NCI-H510A treated with DMSO at 0.1 percent for 48 hours (cell line): Measurements from ENCODE around the gene CAPZB.

Source experiments
- DNase-seq: peaks from one replicate; lab custom pipeline; 2025; lab: John Stamatoyannopoulos, UW

CAPZB gene

DNA sequence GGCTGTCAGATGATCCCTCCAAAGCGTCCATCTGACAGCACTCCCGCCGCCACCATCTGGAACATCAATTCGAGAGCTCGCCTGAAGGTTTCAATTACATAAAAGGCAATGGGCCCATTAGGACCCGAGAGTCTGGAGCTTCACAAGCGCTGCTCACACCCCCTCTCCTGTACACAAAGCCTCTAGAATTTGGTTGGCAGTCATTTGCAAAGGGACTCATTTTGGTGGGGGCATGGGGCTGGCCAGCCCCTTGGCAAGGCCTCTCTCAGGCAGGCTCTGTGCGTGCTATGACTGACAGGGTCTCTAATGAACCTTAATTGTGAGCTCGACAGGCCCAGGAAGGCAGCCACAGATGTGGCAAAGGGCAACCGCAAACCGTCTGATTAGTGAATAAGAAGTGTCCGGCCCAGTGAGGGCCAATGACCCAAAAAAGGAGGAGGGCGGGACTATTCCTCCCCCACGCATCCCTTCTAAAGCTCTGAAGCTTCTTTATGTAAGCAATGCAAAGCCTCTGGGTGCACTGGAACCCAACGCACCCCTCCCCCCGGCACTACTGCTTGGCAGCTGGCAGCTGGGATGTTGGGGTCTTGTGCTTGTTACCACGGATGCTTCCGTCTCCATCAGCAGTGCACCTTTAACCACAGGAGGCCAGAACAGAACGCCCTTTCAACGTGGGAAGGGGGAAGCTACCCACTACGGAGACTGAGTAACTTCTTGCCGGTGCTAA, 79.4 kb downstream of the CAPZB start:
- DNase-seq = peak; percentile 95

DNA sequence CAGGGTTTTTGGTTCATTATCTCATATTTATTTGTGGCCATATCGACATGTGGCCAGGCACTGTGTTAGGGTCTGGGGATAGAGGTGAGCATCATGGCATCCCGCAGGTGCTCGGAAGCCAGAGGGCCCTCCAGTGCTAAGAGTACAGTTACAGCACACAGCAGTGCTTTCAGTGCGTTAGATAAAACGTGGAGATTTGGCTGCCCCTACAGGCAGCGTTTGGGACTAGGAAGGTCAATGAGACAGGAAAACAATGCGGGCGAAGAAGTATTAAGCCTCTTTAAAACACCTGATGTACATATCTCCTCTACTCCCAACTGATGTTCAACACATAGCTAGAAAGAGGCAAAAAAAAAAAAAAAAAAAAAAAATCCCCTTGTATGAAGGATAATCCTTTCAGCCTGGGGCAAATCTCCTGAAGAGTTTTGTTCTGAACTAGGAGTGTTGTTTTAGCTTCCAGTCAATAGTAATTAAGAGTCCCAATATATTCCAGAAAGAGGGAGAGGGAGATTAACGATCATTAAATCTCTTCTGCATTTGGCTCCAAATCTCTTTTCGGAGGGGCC, 80.1 kb downstream of the CAPZB start:
- DNase-seq = peak; percentile 93

DNA sequence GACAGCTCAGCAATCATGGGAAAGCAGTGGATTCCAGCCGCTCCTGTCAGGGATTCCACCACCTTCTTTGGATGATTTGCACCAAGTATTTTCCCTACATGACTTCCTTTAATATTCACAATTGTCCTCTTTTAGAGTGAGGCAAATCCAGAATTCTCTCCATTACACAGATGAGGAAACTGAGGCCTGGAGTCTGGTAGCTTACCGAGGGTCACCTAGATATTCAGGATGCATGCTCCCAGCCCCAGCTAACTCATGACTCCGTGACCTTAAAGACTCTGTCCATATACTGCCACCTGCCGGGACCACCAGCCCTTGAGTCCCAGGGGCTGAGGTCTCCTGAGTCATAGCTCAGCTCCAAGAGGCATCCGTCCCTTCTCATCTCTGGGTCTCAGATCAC, 80.6 kb downstream of the CAPZB start:
- no peak for DNase-seq

DNA sequence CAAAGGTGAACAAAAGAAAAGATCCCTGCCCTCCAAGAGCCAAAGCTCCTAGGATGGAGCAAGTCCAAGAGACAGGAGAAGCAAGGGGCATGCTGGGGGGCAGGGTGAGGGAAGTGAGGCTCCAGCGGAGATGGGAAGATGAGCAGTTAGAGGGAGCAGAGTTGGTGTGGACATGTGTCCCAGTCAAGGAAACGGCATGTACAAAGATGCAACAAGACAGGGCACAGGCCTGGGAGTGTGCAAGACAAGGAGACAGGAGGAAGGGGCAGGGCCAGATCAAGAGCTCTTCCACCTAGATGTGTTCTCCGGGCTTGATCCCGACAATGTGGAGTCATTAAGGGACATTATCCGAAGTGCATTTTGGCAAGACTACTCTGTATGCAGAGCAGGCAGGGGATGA, 82.1 kb downstream of the CAPZB start:
- no peak for DNase-seq

DNA sequence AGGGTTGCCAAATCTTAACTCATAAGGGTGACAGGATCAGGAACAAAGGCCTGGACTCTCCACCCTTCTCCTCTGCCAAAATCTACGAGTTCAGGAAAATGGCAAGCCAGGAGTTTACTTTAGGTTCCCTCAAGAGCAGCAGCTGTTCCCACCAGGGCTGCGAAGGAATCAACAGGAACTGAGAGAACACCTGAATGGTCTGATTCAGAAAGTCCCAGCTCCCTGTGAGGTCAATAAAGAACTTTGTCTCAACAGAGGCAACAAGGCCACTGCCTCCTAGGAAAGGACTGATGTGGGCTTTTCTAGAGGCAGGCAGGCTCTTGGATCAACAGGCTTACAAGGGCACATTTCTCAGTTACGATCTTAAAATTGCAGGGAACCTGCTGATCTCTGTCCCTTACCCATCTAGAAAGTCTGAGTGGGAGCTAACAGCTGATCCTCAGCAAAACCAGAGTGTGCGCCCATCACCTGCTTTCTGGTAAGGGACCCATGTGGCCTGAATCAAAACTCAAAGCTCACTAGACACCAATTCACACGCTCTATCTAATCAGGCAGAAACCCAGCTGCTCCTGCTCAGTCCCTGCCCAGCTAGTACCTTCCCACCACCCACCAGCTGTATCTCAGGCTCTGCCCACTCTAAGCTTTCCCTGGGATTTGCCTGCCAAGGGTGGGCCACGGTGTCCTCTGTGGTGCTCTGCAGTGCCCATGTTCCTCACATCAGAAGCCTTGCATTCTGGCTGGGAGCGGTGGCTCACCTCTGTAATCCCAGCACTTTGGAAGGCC, 83.1 kb downstream of the CAPZB start:
- no peak for DNase-seq

DNA sequence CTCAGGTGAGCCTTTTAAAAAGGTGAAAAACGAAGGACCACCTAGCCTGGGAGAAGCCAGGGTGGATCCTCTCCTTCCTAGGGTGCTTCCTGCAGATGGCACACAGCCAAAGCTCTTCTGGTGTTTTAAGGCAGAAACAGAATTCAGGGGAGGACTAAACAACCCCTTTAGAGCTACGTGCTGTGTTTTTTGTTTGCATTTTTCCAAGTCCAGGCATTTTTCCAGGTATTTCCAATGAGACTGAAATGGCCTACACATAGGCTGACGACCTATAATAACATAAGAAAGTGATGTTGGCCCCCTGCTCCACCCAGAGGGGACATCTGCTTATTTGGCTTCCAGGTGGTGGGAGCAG, 83.8 kb downstream of the CAPZB start:
- DNase-seq = no peak

DNA sequence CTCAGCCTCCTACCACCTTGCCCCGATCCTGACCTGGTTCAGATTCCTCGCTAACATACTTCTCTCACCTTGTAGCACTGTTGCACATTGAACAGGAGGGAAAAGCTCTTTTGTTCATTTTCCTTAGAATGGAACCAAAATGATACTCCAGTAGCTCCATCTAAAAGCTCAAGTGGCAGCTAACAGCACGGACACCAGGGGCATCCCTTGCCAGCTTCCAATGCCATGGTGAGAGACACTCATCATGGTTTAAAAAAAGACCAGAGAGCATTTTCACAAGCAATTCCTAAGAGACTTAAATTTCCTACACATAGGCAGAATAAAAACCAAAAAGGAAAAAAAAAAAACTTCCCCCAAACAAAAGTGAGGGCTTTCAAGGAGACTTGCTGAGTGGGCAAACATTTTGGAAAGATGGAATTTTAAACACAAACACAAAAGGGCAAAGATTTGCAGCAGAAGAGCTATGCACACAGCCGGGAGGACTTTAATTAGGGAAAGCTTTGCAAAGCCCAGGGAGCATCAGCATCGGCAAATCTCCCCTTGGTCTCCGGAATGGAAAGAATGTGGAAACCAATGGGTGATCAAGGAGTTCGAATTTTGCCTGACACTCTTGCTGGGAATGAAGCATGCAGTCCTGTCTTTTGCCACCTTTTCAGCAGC, 84.3 kb downstream of the CAPZB start:
- DNase-seq = no peak

DNA sequence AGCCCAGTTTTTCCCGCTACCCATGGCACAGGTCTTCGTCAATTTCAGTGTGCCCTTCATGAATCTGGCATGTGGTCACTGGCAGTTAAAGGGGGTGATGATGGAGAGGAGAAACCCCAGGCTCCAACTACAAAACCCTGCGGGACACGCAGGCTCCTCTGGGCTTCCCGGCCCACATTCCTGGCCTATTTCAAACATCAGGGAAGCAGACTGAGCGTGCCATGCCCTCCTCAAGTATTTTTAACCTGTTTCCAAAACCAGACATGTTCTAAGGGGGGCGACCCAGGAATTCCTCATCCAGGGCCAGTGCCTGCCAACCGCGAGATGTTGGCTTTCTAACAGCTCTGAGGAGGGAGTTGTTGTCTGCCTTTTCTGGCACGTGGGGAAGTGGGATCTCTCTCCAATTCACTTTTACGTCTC, 85.1 kb downstream of the CAPZB start:
- no peak for DNase-seq

DNA sequence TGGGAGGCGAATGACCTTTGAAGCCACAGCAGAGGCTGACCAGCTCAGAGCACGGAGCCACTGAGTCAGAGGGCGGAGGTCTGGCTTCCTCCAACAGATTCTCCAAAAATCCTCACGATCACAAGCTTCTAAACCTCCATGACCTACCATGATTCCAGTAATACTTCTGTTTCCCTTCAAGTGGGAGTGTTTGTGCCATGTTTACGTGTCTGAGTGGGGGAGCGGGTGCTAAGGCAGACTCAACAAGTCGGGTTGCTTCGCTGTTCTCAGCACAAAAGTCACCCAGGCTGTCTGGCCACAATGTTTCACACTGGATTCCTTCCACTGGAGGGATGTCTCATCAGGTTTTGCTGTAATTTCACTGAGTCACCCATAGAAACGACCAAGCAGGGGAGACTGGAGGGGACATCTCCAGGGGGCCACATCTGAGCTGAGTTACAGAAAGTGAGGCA, 87.0 kb downstream of the CAPZB start:
- DNase-seq = no peak

DNA sequence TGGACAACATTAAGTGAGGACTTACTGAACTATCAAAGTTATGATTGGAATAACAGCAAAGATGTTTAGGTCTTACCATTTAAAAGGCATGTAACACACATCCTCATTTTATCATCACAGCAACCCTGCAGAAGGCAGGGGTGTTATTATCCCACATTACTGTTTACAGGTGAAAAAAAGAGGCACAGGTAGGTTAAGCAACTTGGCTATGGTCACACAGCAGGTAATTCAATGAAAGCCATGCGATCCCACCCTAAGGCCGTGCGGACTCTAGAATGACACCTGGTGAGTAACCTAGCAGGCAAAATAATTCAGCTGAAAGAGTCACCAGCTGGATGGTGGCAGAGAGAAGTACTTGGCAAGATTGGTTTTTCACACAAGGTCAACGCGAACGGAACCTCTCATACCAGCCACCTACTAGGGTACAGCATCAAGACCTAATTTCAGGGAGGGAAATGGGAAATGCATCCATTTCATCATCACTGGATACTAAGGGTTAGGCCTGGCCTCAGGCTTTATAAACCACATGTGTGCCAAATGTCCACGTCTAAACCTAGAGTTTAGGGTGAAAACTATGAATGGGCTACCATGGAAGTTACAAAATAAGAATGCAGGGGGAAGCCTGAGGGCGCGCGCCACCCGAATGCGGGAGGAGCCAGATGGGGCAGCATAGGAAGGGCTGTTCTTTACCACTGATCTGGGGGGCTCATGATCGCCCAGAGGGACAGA, 88.0 kb downstream of the CAPZB start:
- DNase-seq = no peak

DNA sequence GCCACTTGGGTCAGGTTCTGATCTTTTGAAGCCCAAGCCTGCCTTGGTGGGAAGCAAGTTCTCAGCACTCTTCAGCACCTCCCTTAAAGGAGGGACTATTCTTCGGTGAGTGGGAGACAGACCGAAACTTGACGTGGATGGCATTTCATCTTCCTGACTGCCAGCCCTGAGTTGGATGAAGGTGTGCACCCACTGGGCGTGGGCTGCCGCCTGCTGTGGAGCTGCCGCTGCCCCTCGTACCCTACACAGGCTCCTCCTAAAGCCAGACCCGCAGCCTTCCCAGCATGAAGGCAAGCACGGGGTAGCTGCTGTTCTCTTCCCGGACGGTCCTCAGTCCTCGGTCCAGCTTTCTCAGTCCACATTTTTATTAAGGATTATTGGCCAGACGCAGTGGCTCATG, 89.1 kb downstream of the CAPZB start:
- no peak for DNase-seq

DNA sequence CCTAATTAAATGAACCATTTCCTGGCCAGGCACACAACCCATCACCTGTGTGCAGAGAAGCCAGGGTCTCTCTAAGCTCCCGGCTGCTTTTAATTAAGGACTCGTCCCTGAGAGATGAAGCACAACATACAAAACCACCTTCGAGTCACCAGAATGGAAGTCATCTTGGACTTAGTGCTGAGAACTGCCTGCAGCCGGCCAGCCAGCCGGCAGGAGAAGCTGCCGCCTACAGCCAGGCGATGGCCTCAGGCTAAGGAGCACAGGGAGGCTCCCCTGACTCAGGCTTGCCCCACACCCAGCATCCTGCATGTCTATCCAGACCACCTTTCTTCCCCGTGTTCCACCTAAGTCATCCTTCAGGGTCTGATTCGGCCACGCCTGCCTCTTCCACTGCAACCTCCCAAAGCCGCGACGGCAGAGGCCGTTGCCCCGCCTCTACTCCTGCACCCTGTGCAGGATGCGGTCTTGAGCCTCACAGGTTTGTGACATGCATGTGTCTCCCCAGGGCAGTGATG, 89.6 kb downstream of the CAPZB start:
- no peak for DNase-seq

DNA sequence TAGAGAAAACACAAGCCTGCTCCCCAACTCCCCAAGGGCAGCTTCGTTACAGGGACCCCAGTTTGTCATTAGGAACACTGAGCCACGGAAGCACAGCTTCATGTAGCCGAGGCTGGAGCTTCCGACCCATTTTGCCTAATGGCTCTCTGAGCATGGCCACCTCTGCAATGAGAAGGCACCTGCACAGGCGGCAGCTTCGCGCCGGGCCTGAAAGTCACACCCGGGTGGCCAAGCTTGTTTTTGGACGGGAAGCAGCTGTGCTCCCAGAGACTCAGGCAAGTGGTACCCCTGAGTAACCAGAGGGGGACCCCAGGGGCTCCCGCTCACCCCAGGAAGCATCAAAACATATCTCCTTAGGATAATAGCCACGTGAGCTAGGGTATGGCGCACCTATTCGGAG, 92.3 kb downstream of the CAPZB start:
- no peak for DNase-seq

DNA sequence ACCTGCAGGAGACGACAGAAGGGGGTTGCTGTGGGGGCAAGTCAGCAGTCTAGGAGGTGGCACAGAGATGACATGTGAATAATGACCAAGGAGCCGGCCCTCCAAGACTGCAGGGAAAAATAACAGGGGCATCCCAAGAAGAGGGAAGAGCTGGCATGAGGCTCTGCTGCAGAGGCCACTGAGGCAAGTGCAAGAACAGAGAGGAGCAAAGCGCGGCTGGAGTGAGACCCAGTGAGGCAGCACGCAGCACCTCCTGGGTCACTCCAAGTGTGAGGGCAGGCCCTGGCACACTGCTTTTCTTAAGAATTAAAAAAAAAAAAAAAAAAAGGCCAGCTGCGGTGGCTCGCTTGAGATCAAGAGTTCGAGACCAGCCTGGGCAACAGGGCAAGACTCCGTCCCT, 93.1 kb downstream of the CAPZB start:
- DNase-seq = no peak

DNA sequence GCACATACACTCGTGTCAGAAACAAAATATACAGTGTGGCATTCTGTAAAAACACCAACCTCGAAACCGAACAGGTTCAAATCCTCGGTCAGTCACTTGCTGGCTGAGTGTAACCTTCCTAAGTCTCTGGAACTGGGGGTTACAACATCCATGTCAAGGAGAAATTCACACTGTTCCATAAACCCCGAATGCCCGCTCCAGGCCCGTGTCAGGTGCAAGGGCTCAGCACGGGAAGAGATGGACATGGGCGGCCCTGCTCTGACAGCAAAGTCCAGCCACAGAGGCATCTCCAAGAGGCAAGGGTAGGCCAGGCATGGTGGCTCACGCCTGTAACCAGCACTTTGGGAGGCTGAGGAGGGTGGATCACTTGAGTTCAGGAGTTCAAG, 93.8 kb downstream of the CAPZB start:
- DNase-seq = no peak

DNA sequence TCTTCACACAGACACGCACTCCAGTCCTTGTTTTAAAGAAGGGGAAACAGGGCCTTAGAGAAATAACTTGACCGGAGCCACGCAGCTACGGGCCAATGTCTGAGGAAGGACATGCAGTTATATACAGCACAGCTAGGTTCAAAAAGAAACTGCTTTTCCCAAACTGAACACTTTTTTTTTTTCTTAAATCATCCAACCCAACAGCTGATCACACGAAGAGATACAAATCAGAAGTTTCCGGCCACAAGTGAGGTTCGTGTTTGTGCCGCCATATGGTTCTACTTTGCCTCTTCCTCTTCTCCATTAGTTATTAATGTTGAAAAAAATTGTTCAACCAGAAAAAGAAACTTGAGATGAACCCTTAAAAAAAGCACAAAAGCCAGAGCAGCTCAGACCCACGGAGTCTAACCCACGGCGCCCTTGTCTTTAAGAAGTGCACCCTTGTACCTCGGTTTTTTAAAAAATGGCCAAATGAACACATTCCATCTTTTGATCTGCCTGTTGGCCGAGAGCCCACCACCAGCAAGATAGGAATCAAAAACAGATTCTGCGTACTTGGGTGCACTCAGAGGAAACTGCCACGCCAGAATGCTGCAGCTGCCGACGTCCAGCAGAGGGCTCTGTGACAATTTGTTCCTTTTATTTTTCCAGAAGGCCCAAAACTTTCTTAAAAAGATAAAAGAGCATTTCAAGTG, 94.3 kb downstream of the CAPZB start:
- DNase-seq = peak; percentile 76

DNA sequence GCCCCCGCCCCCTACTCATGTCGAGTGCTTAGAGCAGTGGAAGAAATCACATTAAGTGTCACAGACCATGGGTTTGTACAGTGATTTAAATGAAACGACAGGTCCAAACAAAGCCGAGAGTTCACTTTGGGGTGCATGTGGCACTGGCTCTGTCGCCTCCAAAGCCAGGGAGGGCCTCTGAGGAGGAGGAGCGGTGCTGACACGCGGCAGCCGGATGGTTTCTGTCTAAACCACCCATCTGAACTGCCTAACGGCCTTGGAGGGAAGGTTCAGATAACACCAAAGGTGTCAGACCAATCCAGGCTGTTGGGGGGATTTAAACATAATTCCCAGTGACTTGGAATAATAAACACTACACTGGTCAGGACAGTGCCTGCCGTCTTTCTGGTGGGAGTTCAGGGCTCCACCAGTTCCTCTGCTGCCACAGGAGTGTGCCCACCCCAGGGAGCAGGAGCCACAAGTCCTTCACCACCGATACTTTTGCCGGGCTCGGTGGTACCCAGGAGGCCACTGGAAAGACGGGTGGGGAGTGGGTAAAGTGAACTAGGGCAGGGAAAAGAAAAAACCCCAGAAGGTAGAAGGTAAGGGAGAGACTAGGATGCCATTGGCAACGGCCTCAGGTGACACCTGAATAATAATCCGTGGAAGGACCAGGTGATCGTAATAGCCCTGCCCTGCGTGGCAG, 95.0 kb downstream of the CAPZB start:
- no peak for DNase-seq

DNA sequence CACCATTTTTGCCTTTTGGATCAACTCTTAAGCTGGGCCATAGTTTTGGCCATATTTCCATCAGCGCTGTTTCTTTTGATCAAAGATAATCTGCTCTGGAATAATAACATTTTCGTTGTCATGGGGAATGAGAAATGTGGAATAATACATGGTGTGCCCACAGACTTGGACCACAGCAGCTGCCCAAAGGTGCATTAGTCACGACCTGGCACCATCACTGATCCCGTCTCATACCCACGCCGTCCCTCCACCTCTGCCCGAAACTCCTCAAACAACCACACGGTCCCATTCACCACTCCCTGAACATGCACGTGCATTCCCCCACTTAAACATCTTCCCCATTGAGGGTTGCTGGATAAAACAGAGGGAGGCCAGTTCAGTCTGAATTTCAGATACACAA, 96.4 kb downstream of the CAPZB start:
- DNase-seq = no peak

DNA sequence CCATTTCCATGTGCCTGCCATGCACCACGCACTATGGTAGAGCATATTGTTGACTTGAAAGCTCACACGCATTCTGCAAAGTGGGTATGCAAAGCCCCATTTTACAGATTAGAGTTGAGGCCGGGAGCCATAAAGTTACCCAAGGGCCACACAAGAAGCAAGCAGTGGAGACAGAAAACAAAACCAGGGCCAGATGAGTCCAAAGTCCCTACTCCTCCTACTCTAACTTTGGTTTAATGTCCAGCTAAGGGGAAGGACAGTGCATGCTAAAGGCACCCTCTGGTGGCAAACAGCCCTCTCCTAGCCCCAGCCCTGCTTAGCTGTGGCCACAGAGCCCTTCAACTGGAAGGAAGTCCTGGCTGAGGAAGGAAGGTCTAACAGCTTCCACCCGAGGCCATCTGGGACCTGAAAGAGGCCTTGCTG, 98.3 kb downstream of the CAPZB start:
- DNase-seq = no peak

DNA sequence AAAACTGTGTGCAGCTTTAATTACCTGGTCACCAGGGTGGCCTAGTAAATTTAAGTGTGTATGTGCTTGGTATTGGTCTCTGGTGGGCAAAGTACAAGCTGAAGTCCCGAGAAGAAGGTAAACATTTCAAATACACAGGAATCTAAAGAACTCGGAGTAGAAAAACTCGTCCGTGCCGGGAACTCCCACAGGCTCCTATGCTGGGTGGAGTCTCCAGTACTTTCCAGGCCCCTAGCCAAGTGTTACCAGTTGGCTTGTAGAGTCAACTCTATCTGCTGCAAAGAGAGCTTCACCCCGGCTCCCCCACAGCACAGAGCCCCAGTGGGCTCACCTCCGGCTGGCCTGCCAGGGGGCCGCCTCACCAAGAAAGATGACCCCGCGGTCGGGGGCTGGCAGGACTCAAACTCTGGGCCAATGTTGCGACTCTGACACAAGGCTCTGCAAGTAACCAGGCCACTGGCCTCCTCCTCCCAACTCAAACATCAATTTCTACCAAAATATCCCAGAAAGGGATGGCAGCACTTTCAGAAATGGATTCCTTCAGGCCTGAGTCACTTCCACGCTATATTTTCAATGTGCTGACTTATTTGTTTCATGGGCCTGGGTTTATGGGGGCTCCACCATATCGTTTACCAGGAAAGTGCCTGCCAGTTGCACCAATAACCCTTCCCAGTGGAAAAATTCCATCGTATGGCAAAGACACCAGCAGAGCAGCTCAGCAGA, 99.3 kb downstream of the CAPZB start:
- DNase-seq = no peak
